KMS-11 (cell line): ENCODE measurements around the gene APLP1.
"Not testable (repeated sequence)": the region's sequence is repeated elsewhere in the genome, so short reads cannot be mapped to it uniquely, and the experiment has no call there.

ENCODE experiments used
- H2AFZ ChIP-seq: fragments of 200-600 bp; sonication (generic); 2 replicates; pipeline ENCODE4 v1.6.1; 2016; ENCODE audit warnings: antibody characterized with exemption, mixed run types, low read depth
- H3K27ac ChIP-seq: fragments of 200-600 bp; sonication (generic); 2 replicates; pipeline ENCODE4 v1.6.1; 2016; ENCODE audit warnings: mild to moderate bottlenecking, mixed run types
- H3K27me3 ChIP-seq: fragments of 200-600 bp; sonication (generic); 2 replicates; pipeline ENCODE4 v1.6.1; 2017; ENCODE audit warnings: mild to moderate bottlenecking, low read depth, mixed run types, moderate library complexity; ENCODE audit not compliant: insufficient read depth
- H3K36me3 ChIP-seq: fragments of 200-600 bp; sonication (generic); 2 replicates; pipeline ENCODE4 v1.6.1; 2017; ENCODE audit warnings: mild to moderate bottlenecking, mixed run types; ENCODE audit not compliant: insufficient read depth
- H3K4me1 ChIP-seq: fragments of 200-600 bp; sonication (generic); 2 replicates; pipeline ENCODE4 v1.6.1; 2016; ENCODE audit warnings: mild to moderate bottlenecking, low read depth, mixed run types; ENCODE audit not compliant: poor library complexity, severe bottlenecking
- H3K4me2 ChIP-seq: fragments of 200-600 bp; sonication (generic); 2 replicates; pipeline ENCODE4 v1.7.0; 2016; ENCODE audit warnings: mild to moderate bottlenecking, mixed run types
- H3K4me3 ChIP-seq: fragments of 200-600 bp; sonication (generic); IDR thresholded peaks from 2 replicates; pipeline ENCODE4 v1.6.1; 2017; ENCODE audit warnings: low read depth, low read length, mixed read lengths; ENCODE audit not compliant: insufficient read depth
- H3K79me2 ChIP-seq: fragments of 200-600 bp; sonication (generic); 2 replicates; pipeline ENCODE4 v1.6.1; 2016; ENCODE audit warnings: low read depth, mixed run types; ENCODE audit not compliant: insufficient read depth
- H3K9ac ChIP-seq: fragments of 200-600 bp; sonication (generic); 2 replicates; pipeline ENCODE4 v1.6.1; 2016; ENCODE audit warnings: mild to moderate bottlenecking, mixed run types
- H4K20me1 ChIP-seq: fragments of 200-600 bp; sonication (generic); 2 replicates; pipeline ENCODE4 v1.6.1; 2016; ENCODE audit warnings: mild to moderate bottlenecking, mixed run types; ENCODE audit not compliant: insufficient read depth
- CTCF ChIP-seq: fragments of 200-600 bp; sonication (generic); conservative IDR thresholded peaks from 2 replicates; pipeline ENCODE4 v1.6.1; 2017; ENCODE audit warnings: low read depth, mild to moderate bottlenecking, antibody characterized with exemption, low read length, moderate library complexity, mixed read lengths

Gene APLP1

GRCh38 chr19:35908010-35908441 is 39.7 kb downstream of the APLP1 start, which contains the start of gene TYROBP:
Gene TYROBP (minus strand): TSS chr19:35908295. CDS start chr19:35908228, 67 bp downstream.
- Histone ChIP-seq H2AFZ (no peak within 1 kb of the TSS), H3K36me3 (no peaks in the 10 kb centered on the region), H3K4me1 (peaks cover 5% of the 10 kb centered on the region), H3K4me3 (no peak within 1 kb of the TSS), H3K79me2 (no peaks in the 10 kb centered on the region), H4K20me1 (no peaks in the 10 kb centered on the region), H3K4me2 (no peak within 1 kb of the TSS), H3K9ac (no peak within 1 kb of the TSS), H3K27me3 (peaks cover 2% of the 10 kb centered on the region; the same call in 1 of the 2 replicates), H3K27ac (no peak within 1 kb of the TSS)
- TF ChIP-seq CTCF, result no peak

- no peak for TF ChIP-seq CTCF
- no peak overlapping the region for H3K4me3 ChIP-seq
- H3K27ac ChIP-seq, result no peak overlapping the region
- H2AFZ ChIP-seq, result no peak overlapping the region
- H3K27me3 ChIP-seq, result peaks cover 2% of the 10 kb centered on the region; the same call in 1 of the 2 replicates
- H4K20me1 ChIP-seq, result no peaks in the 10 kb centered on the region
- no peaks in the 10 kb centered on the region for H3K79me2 ChIP-seq
- H3K4me1 ChIP-seq, result no peaks in the 10 kb centered on the region
- H3K4me2 ChIP-seq, result no peak overlapping the region
- no peak overlapping the region for H3K9ac ChIP-seq
- no peaks in the 10 kb centered on the region for H3K36me3 ChIP-seq
Observed at GRCh38 chr19:35908973-35909683, 40.8 kb downstream of the APLP1 start.

- Histone ChIP-seq H3K27me3 (peaks cover 2% of the 10 kb centered on the region; the same call in 1 of the 2 replicates), H3K79me2 (no peaks in the 10 kb centered on the region), H3K4me2 (no peak overlapping the region), H4K20me1 (no peaks in the 10 kb centered on the region), H3K4me1 (no peaks in the 10 kb centered on the region), H2AFZ (no peak overlapping the region), H3K36me3 (no peaks in the 10 kb centered on the region), H3K9ac (no peak overlapping the region), H3K27ac (no peak overlapping the region), H3K4me3 (no peak overlapping the region)
- no peak for TF ChIP-seq CTCF
Observed at GRCh38 chr19:35909684-35910035, 41.3 kb downstream of the APLP1 start.

- not testable (repeated sequence) for H3K27me3 ChIP-seq, H3K36me3 ChIP-seq, H3K9ac ChIP-seq, H2AFZ ChIP-seq, H4K20me1 ChIP-seq, H3K4me1 ChIP-seq, H3K27ac ChIP-seq, H3K79me2 ChIP-seq, H3K4me3 ChIP-seq, H3K4me2 ChIP-seq
Observed at GRCh38 chr19:35910355-35910754, 42.0 kb downstream of the APLP1 start.

GRCh38 chr19:35911173-35911572 is 42.8 kb downstream of the APLP1 start:
- TF ChIP-seq CTCF, result no peak
- H3K9ac ChIP-seq, result no peak overlapping the region
- H3K27me3 ChIP-seq, result peaks cover 11% of the 10 kb centered on the region; the same call in 1 of the 2 replicates
- no peak overlapping the region for H3K4me3 ChIP-seq
- H3K27ac ChIP-seq, result no peak overlapping the region
- no peaks in the 10 kb centered on the region for H4K20me1 ChIP-seq
- H3K36me3 ChIP-seq, result no peaks in the 10 kb centered on the region
- H3K4me2 ChIP-seq, result no peak overlapping the region
- no peak overlapping the region for H2AFZ ChIP-seq
- H3K4me1 ChIP-seq, result no peaks in the 10 kb centered on the region
- H3K79me2 ChIP-seq, result no peaks in the 10 kb centered on the region
